Measurements from ENCODE around the gene ADGRE3.

DNA sequence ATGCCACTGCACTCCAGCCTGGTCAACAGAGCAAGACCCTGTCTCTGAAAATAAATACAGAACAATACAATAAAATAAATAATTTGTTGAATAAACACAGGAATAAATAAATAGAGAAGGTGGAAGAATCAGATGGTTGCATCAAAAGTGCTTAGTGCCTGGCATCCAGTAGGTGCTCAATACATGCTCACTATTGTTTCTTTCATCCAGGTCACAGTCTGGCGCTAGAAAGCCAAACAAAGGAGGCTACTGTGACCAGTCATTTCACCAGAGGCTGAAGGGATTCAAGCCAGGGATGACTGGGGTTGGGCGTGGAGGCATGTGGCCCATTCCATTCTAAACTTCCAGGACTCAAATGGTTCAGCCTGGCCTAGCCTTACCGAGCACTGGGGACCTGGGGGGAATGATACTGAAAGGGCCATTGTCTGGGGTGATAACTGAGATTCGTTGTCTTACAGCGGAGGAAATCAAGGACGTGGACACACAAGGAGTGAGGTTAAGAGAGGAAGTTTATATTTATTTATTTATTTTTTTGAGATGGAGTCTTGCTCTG lies 99.1 kb downstream of the ADGRE3 start:
- TF ChIP-seq, protein P1, sequence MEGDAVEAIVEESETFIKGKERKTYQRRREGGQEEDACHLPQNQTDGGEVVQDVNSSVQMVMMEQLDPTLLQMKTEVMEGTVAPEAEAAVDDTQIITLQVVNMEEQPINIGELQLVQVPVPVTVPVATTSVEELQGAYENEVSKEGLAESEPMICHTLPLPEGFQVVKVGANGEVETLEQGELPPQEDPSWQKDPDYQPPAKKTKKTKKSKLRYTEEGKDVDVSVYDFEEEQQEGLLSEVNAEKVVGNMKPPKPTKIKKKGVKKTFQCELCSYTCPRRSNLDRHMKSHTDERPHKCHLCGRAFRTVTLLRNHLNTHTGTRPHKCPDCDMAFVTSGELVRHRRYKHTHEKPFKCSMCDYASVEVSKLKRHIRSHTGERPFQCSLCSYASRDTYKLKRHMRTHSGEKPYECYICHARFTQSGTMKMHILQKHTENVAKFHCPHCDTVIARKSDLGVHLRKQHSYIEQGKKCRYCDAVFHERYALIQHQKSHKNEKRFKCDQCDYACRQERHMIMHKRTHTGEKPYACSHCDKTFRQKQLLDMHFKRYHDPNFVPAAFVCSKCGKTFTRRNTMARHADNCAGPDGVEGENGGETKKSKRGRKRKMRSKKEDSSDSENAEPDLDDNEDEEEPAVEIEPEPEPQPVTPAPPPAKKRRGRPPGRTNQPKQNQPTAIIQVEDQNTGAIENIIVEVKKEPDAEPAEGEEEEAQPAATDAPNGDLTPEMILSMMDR (conservative IDR thresholded peaks at IDR 0.05; ENCODE audit: low read length), result no peak
- TF ChIP-seq EZH2phosphoT487 (IDR thresholded peaks at IDR 0.05; ENCODE audit: borderline replicate concordance), result no peak

All from Loucy (cell line).